PC-3 (cell line): ENCODE measurements around the gene TMEM86A. TPM values are rescaled to one million over a fixed set of nuclear protein-coding genes. Genes with fewer than 3 reads are reported as not detected.

ENCODE experiments used
- ATAC-seq: fragments of 200-7000 bp; cut with Tn5 transposase; 2 replicates; pipeline ENCODE4 v1.9.1; 2020; ENCODE audit warnings: mild to moderate bottlenecking, moderate library complexity
- BruUV-seq: library from RNA; stranded (reverse); fragments of 400-500 nt; replicated peaks from 2 replicates; lab custom pipeline; 2021; lab: Mats Ljungman, UMichigan
- CTCF ChIA-PET: fragments of 300-600 bp; sonication (Branson Sonifier 250); formaldehyde crosslinking; loops from one replicate; lab custom pipeline; 2022; ENCODE audit warnings: antibody characterized with exemption; lab: Charles Lee
- POLR2A ChIA-PET: fragments of 300-600 bp; sonication (Branson Sonifier 250); formaldehyde crosslinking; loops from one replicate; lab custom pipeline; 2022; ENCODE audit warnings: antibody characterized with exemption; ENCODE audit not compliant: unreplicated experiment; lab: Charles Lee
- DNase-seq: peaks from one replicate; pipeline ENCODE4 v3.0.0-alpha.2; 2015
- H2AFZ ChIP-seq: fragments of 300-600 bp; sonication (generic); 2 replicates; pipeline ENCODE4 v1.6.0; 2016; ENCODE audit warnings: antibody characterized with exemption, low read length
- H3F3A ChIP-seq: fragments of 300-600 bp; sonication (generic); one replicate; pipeline ENCODE4 v1.6.0; 2017; ENCODE audit warnings: antibody characterized with exemption, low read length, control low read depth, mild to moderate bottlenecking; ENCODE audit not compliant: unreplicated experiment
- H3K27ac ChIP-seq: fragments of 300-600 bp; sonication (generic); 2 replicates; pipeline ENCODE4 v1.5.1; 2016; ENCODE audit warnings: mild to moderate bottlenecking, low read length
- H3K27me3 ChIP-seq: fragments of 300-600 bp; sonication (generic); 2 replicates; pipeline ENCODE4 v1.6.1; 2016; ENCODE audit warnings: low read length, mixed read lengths
- H3K36me3 ChIP-seq: fragments of 300-600 bp; sonication (generic); 2 replicates; pipeline ENCODE4 v1.6.1; 2016; ENCODE audit warnings: low read depth, mixed run types, low read length, mixed read lengths
- H3K4me1 ChIP-seq: fragments of 300-600 bp; sonication (generic); 2 replicates; pipeline ENCODE4 v1.5.1; 2016; ENCODE audit warnings: low read length; ENCODE audit not compliant: insufficient read depth
- H3K4me2 ChIP-seq: fragments of 300-600 bp; sonication (generic); 2 replicates; pipeline ENCODE4 v1.6.0; 2016; ENCODE audit warnings: low read length
- H3K4me3 ChIP-seq: fragments of 300-600 bp; sonication (generic); 2 replicates; pipeline ENCODE4 v1.5.1; 2016; ENCODE audit warnings: mild to moderate bottlenecking, low read length, mixed read lengths
- H3K79me2 ChIP-seq: fragments of 300-600 bp; sonication (generic); 2 replicates; pipeline ENCODE4 v1.6.1; 2017; ENCODE audit warnings: low read length, mixed read lengths
- H3K9ac ChIP-seq: fragments of 300-600 bp; sonication (generic); 2 replicates; pipeline ENCODE4 v1.6.0; 2016; ENCODE audit warnings: mild to moderate bottlenecking, low read length
- H3K9me2 ChIP-seq: fragments of 300-600 bp; sonication (generic); replicated peaks from 2 replicates; pipeline ENCODE4 v1.6.1; 2016; ENCODE audit warnings: mixed run types, low read length, mixed read lengths
- H3K9me3 ChIP-seq: fragments of 300-600 bp; sonication (generic); 2 replicates; pipeline ENCODE4 v1.6.1; 2016; ENCODE audit warnings: low read length, mixed read lengths
- H4K20me1 ChIP-seq: fragments of 300-600 bp; sonication (generic); 2 replicates; pipeline ENCODE4 v1.6.1; 2016; ENCODE audit warnings: low read length, mixed read lengths
- EZH2 ChIP-seq: fragments of 300-600 bp; sonication (generic); IDR thresholded peaks from one replicate; pipeline ENCODE4 v1.6.1; 2017; ENCODE audit warnings: antibody characterized with exemption, mild to moderate bottlenecking, low read length; ENCODE audit not compliant: unreplicated experiment
- EZH2phosphoT487 ChIP-seq: fragments of 300-600 bp; sonication (generic); IDR thresholded peaks from 2 replicates; pipeline ENCODE4 v1.6.1; 2018; ENCODE audit warnings: mild to moderate bottlenecking, antibody characterized with exemption, low read length, borderline replicate concordance
- intact Hi-C: fragments of 100-400 bp; cut with micrococcal nuclease; formaldehyde crosslinking; loops from 2 replicates; pipeline ENCODE4 v1.9.0; 2023
- total RNA-seq: library from RNA; depleted of rRNA; stranded (reverse); fragments of >200 nt; gene quantifications from 2 replicates; pipeline ENCODE4 v1.2.3, GENCODE V29; 2014
- TF ChIP-seq, protein P1 (sequence below): fragments of 300-600 bp; sonication (generic); conservative IDR thresholded peaks from 2 replicates; pipeline ENCODE4 v1.5.1; 2017; ENCODE audit warnings: antibody characterized with exemption, low read depth, mild to moderate bottlenecking, low read length

The TMEM86A gene
- total RNA-seq, 1 experiment from 2014 or later: 1.6 TPM

DNA sequence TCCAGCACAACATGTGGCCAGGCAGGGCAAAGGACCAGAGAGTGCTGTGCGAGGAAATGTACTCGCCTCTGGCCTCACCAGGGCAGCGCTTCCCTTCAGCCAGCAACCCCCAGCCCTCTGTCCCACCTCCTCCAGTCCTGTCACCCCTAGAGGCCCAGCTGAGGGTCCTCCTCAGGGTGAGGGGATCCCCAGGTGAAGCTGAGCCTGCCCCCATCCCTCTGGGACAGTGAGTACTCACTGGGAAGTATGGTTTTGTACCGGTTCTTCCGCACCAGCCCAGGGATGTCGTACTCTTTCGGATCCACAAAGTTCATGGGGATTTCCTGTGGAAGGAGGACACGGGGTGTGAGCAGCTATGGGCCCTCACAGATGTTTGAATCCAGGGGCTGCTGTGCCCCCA lies 39.1 kb downstream of the TMEM86A start:
- no TSS peak for BruUV-seq
- no peaks in the 10 kb centered on the region for H3K79me2 ChIP-seq

GRCh38 chr11:18739685-18740084 lies 41.1 kb downstream of the TMEM86A start:
- TF ChIP-seq EZH2phosphoT487 (no peak), EZH2 (no peak)
- TF ChIP-seq, protein P1, sequence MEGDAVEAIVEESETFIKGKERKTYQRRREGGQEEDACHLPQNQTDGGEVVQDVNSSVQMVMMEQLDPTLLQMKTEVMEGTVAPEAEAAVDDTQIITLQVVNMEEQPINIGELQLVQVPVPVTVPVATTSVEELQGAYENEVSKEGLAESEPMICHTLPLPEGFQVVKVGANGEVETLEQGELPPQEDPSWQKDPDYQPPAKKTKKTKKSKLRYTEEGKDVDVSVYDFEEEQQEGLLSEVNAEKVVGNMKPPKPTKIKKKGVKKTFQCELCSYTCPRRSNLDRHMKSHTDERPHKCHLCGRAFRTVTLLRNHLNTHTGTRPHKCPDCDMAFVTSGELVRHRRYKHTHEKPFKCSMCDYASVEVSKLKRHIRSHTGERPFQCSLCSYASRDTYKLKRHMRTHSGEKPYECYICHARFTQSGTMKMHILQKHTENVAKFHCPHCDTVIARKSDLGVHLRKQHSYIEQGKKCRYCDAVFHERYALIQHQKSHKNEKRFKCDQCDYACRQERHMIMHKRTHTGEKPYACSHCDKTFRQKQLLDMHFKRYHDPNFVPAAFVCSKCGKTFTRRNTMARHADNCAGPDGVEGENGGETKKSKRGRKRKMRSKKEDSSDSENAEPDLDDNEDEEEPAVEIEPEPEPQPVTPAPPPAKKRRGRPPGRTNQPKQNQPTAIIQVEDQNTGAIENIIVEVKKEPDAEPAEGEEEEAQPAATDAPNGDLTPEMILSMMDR: no peak
- Histone ChIP-seq H3K79me2 (no peaks in the 10 kb centered on the region), H4K20me1 (no peaks in the 10 kb centered on the region), H3K4me1 (no peaks in the 10 kb centered on the region), H3K4me2 (no peak overlapping the region), H3F3A (no peaks in the 10 kb centered on the region), H3K9me3 (no peaks in the 10 kb centered on the region), H3K9ac (no peak overlapping the region), H3K4me3 (no peak overlapping the region), H3K36me3 (no peaks in the 10 kb centered on the region), H2AFZ (no peak overlapping the region), H3K27ac (no peak overlapping the region), H3K27me3 (no peaks in the 10 kb centered on the region), H3K9me2 (no peaks in the 10 kb centered on the region)
- no TSS peak for BruUV-seq
- DNase-seq: no peak
- ATAC-seq: no peak
- ChIA-PET POLR2A (interaction anchor here (0.6 kb wide), 1 partner anchor 55 kb away, joined by 4 read pairs; no protein-coding TSS in a partner anchor), CTCF (no interaction called here)
- intact Hi-C loops: no loop called here

More for the DNA sequence above, 39.1 kb downstream of the TMEM86A start:
- H3K4me2 ChIP-seq: no peak overlapping the region
- no peaks in the 10 kb centered on the region for H3F3A ChIP-seq
- no peaks in the 10 kb centered on the region for H3K9me2 ChIP-seq
- H3K9me3 ChIP-seq: no peaks in the 10 kb centered on the region
- H3K27ac ChIP-seq: no peak overlapping the region
- H3K9ac ChIP-seq: no peak overlapping the region
- H3K4me1 ChIP-seq: no peaks in the 10 kb centered on the region
- intact Hi-C loops: no loop called here
- H3K4me3 ChIP-seq: no peak overlapping the region
- no peaks in the 10 kb centered on the region for H4K20me1 ChIP-seq
- no peak for TF ChIP-seq EZH2phosphoT487
- no peak for TF ChIP-seq EZH2
- TF ChIP-seq, protein P1: no peak
- no peaks in the 10 kb centered on the region for H3K36me3 ChIP-seq
- no peak for DNase-seq
- CTCF ChIA-PET: no interaction called here
- POLR2A ChIA-PET: no interaction called here
- H3K27me3 ChIP-seq: no peaks in the 10 kb centered on the region
- no peak overlapping the region for H2AFZ ChIP-seq
- no peak for ATAC-seq

DNA sequence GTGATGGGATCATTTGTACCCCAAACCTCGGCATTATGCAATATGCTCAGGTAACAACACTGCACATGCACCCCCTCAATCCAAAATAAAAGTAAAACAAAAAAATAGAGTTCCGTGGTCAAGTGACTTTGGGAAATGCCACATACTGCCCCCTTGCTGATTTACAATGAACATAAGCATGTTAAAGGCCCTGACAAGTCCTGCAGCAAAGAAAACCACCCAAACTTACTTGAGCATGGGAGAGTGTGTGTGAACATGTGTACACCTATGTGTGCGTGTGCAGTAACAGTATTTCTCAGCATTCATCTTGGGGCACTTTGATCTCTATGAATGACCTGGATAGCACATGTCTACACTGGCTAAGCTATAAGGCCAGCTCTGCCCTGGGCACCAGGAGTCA lies 43.2 kb downstream of the TMEM86A start:
- DNase-seq (no peak), ATAC-seq (no peak)
- no peaks in the 10 kb centered on the region for H3K9me3 ChIP-seq
- intact Hi-C loops: no loop called here
- no peaks in the 10 kb centered on the region for H3K4me1 ChIP-seq
- no peaks in the 10 kb centered on the region for H3K27me3 ChIP-seq
- no peaks in the 10 kb centered on the region for H4K20me1 ChIP-seq
- no peak overlapping the region for H3K4me3 ChIP-seq
- H3K36me3 ChIP-seq: no peaks in the 10 kb centered on the region
- no peaks in the 10 kb centered on the region for H3K9me2 ChIP-seq
- no peaks in the 10 kb centered on the region for H3K79me2 ChIP-seq
- H3K4me2 ChIP-seq: no peak overlapping the region
- TF ChIP-seq, protein P1: 0 out of 2 replicates have a peak, but pooled peaks have one; percentile 14
- no peak for TF ChIP-seq EZH2phosphoT487
- no peak for TF ChIP-seq EZH2
- H3K9ac ChIP-seq: no peak overlapping the region
- no peak overlapping the region for H2AFZ ChIP-seq
- H3F3A ChIP-seq: no peaks in the 10 kb centered on the region
- ChIA-PET CTCF (no interaction called here), POLR2A (no interaction called here)
- no TSS peak for BruUV-seq
- no peak overlapping the region for H3K27ac ChIP-seq
